Smooth muscle cell (in vitro differentiated cells): Measurements from ENCODE around the gene RAP1A. TPM values are rescaled to one million over a fixed set of nuclear protein-coding genes. Genes with fewer than 3 reads are reported as not detected.
A peak's percentile ranks its signal among the peaks of the same experiment; 100 is the strongest.

Source experiments
- DNase-seq: peaks from one replicate; lab custom pipeline; 2025; ENCODE audit not compliant: unreplicated experiment; lab: John Stamatoyannopoulos, UW
- H2AFZ ChIP-seq: fragments of 200-600 bp; sonication (generic); 2 replicates; pipeline ENCODE4 v1.6.0; 2016; ENCODE audit warnings: antibody characterized with exemption, low read depth, mild to moderate bottlenecking
- H3F3A ChIP-seq: fragments of 200-600 bp; sonication (generic); 2 replicates; pipeline ENCODE4 v1.6.0; 2017; ENCODE audit warnings: antibody characterized with exemption, low read depth
- H3K27ac ChIP-seq: fragments of 200-600 bp; sonication (generic); 2 replicates; pipeline ENCODE4 v1.5.1; 2016; ENCODE audit warnings: low read depth, mild to moderate bottlenecking
- H3K27me3 ChIP-seq: fragments of 200-600 bp; sonication (generic); 2 replicates; pipeline ENCODE4 v1.6.1; 2016; ENCODE audit warnings: low read depth, mild to moderate bottlenecking
- H3K36me3 ChIP-seq: fragments of 200-600 bp; sonication (generic); 2 replicates; pipeline ENCODE4 v1.5.1; 2016; ENCODE audit warnings: low read depth
- H3K4me1 ChIP-seq: fragments of 200-600 bp; sonication (generic); 2 replicates; pipeline ENCODE4 v1.5.1; 2016; ENCODE audit warnings: low read depth
- H3K4me2 ChIP-seq: fragments of 200-600 bp; sonication (generic); 2 replicates; pipeline ENCODE4 v1.6.0; 2016; ENCODE audit warnings: mild to moderate bottlenecking
- H3K4me3 ChIP-seq: fragments of 200-600 bp; sonication (generic); 2 replicates; pipeline ENCODE4 v1.5.1; 2016; ENCODE audit warnings: mild to moderate bottlenecking
- H3K79me2 ChIP-seq: fragments of 200-600 bp; sonication (generic); 2 replicates; pipeline ENCODE4 v1.6.0; 2016; ENCODE audit warnings: low read depth, mild to moderate bottlenecking
- H3K9ac ChIP-seq: fragments of 200-600 bp; sonication (generic); 2 replicates; pipeline ENCODE4 v1.6.0; 2016; ENCODE audit warnings: low read depth
- H3K9me3 ChIP-seq: fragments of 200-600 bp; sonication (generic); replicated peaks from 2 replicates; pipeline ENCODE4 v1.5.1; 2016; ENCODE audit warnings: low read depth
- H4K20me1 ChIP-seq: fragments of 200-600 bp; sonication (generic); 2 replicates; pipeline ENCODE4 v1.6.0; 2016; ENCODE audit warnings: low read depth
- CTCF ChIP-seq: fragments of 200-600 bp; sonication (generic); IDR thresholded peaks from 2 replicates; pipeline ENCODE4 v1.5.1; 2017; ENCODE audit warnings: borderline replicate concordance, mild to moderate bottlenecking, antibody characterized with exemption; ENCODE audit not compliant: insufficient read depth, poor library complexity, severe bottlenecking
- WGBS: methylation state at CpG from one replicate; pipeline ENCODE4 v1.1.7; 2016; ENCODE audit warnings: low lambda C conversion rate; 5-methylcytosine and 5-hydroxymethylcytosine counted together
- polyA plus RNA-seq: library from polyadenylated mRNA; unstranded; fragments of >200 nt; fragmentation: Nextera tagmentation; extraction: Ambion mirVana; gene quantifications from 2 replicates; pipeline ENCODE4 v1.2.1, GENCODE V29; 2016
- total RNA-seq: library from RNA; depleted of rRNA; stranded (reverse); fragments of >200 nt; gene quantifications from 2 replicates; pipeline ENCODE4 v1.2.3, GENCODE V29; 2014

Gene RAP1A
- total and polyA plus RNA-seq, 2 experiments from 2014 or later: 36.8 to 64.9 TPM

- no peak overlapping the region for H2AFZ ChIP-seq
- no peak for DNase-seq
- no peak for TF ChIP-seq CTCF
- H3K27ac ChIP-seq: peak overlapping the region; percentile 84
- H3K79me2 ChIP-seq: no peaks in the 10 kb centered on the region
- peaks cover 19% of the 10 kb centered on the region for H3F3A ChIP-seq
- no peaks in the 10 kb centered on the region for H3K9me3 ChIP-seq
- H3K36me3 ChIP-seq: peaks cover 3% of the 10 kb centered on the region
- peak overlapping the region; percentile 67 for H3K9ac ChIP-seq
- H3K4me1 ChIP-seq: no peaks in the 10 kb centered on the region
- WGBS: 41% methylated on average over 9 of the region's 9 CpGs
- H4K20me1 ChIP-seq: no peaks in the 10 kb centered on the region
- peak overlapping the region; percentile 69 for H3K4me2 ChIP-seq
- no peak overlapping the region for H3K4me3 ChIP-seq
- H3K27me3 ChIP-seq: no peaks in the 10 kb centered on the region
These were observed 88.3 kb downstream of the RAP1A start for GRCh38 chr1:111707906-111708305.

- no peaks in the 10 kb centered on the region for H3K9me3 ChIP-seq
- H3K79me2 ChIP-seq: no peaks in the 10 kb centered on the region
- no peak for TF ChIP-seq CTCF
- H3K4me2 ChIP-seq: peak overlapping the region; percentile 54
- H3K27me3 ChIP-seq: no peaks in the 10 kb centered on the region
- H3F3A ChIP-seq: peaks cover 12% of the 10 kb centered on the region
- H3K9ac ChIP-seq: no peak overlapping the region
- H4K20me1 ChIP-seq: no peaks in the 10 kb centered on the region
- no peak for DNase-seq
- 85% methylated on average over 1 of the region's 1 CpG for WGBS
- H3K4me1 ChIP-seq: no peaks in the 10 kb centered on the region
- no peak overlapping the region for H2AFZ ChIP-seq
- no peak overlapping the region for H3K4me3 ChIP-seq
- H3K36me3 ChIP-seq: no peaks in the 10 kb centered on the region
- H3K27ac ChIP-seq: peak overlapping the region; percentile 84
These were observed 90.4 kb downstream of the RAP1A start for GRCh38 chr1:111709986-111710385.

- no peak overlapping the region for H3K27ac ChIP-seq
- no peaks in the 10 kb centered on the region for H3K79me2 ChIP-seq
- no peaks in the 10 kb centered on the region for H3K27me3 ChIP-seq
- no peak overlapping the region for H3K9ac ChIP-seq
- no peaks in the 10 kb centered on the region for H3K9me3 ChIP-seq
- DNase-seq: no peak
- H3K4me3 ChIP-seq: no peak overlapping the region
- H3K36me3 ChIP-seq: no peaks in the 10 kb centered on the region
- H3K4me1 ChIP-seq: no peaks in the 10 kb centered on the region
- H3K4me2 ChIP-seq: no peak overlapping the region
- H4K20me1 ChIP-seq: no peaks in the 10 kb centered on the region
- TF ChIP-seq CTCF: no peak
- H2AFZ ChIP-seq: no peak overlapping the region
- WGBS: 69% methylated on average over 3 of the region's 3 CpGs
- no peaks in the 10 kb centered on the region for H3F3A ChIP-seq
These were observed 96.7 kb downstream of the RAP1A start for GRCh38 chr1:111716333-111716732.

- no peaks in the 10 kb centered on the region for H3K27me3 ChIP-seq
- DNase-seq: no peak
- H3K79me2 ChIP-seq: no peaks in the 10 kb centered on the region
- H3K4me2 ChIP-seq: no peak overlapping the region
- no peak overlapping the region for H3K4me3 ChIP-seq
- no peaks in the 10 kb centered on the region for H3K9me3 ChIP-seq
- WGBS: 100% methylated on average over 2 of the region's 2 CpGs
- H2AFZ ChIP-seq: no peak overlapping the region
- no peak overlapping the region for H3K9ac ChIP-seq
- TF ChIP-seq CTCF: no peak
- no peaks in the 10 kb centered on the region for H3K36me3 ChIP-seq
- H3K4me1 ChIP-seq: no peaks in the 10 kb centered on the region
- no peaks in the 10 kb centered on the region for H4K20me1 ChIP-seq
- H3F3A ChIP-seq: no peaks in the 10 kb centered on the region
- no peak overlapping the region for H3K27ac ChIP-seq
These were observed 97.9 kb downstream of the RAP1A start for GRCh38 chr1:111717450-111717849.
